Transverse colon (tissue), 4 donors: ENCODE data around the gene TMEM209.

ENCODE experiments used
- EP300 ChIP-seq: sonication (generic); formaldehyde crosslinking; IDR thresholded peaks from one replicate; pipeline ENCODE4 v1.6.1; 2017; ENCODE audit warnings: antibody characterized with exemption, low read depth
- POLR2A ChIP-seq: fragments of 450-650 bp; IDR thresholded peaks from one replicate; pipeline ENCODE4 v1.6.1; 2016; ENCODE audit warnings: antibody characterized with exemption, mild to moderate bottlenecking, moderate library complexity
- POLR2AphosphoS5 ChIP-seq, 3 donors: sonication (generic); formaldehyde crosslinking; IDR thresholded peaks; one replicate each; pipeline ENCODE4 v1.6.1; 2016; ENCODE audit warnings: antibody characterized with exemption in 3 of 3
- TF ChIP-seq, protein P1 (sequence below), 5 experiments: fragments of 200-600 bp in 3 of 5; fragments of 450-650 bp in 2 of 5; sonication (generic) in 3 of 5; IDR thresholded peaks; 1 replicate in 2 of 5; 2 replicates in 3 of 5; pipeline ENCODE4 v1.5.1; 2016 to 2017; ENCODE audit warnings: antibody characterized with exemption in 5 of 5, inconsistent platforms in 3 of 5, mild to moderate bottlenecking in 2 of 5, moderate library complexity in 1 of 5

DNA sequence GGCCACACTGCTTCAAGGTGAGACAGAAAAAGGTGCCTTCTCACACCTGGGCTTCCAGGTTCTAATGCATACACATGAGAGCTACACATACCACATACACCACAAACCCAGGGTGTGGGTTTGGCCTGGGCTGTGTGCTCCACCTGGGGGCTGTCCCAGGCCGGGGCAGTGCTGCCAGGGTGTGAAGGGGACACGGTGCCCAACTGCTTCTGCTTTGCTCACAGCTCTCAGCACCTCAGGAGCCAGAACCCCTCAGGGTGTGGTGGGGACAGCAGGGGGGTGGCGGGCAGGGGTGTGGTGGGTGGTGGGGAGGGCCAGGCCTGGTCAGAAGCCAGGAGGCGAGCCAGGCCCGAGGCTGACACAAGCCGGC lies 51.1 kb downstream of the TMEM209 start:
- TF ChIP-seq, protein P1, sequence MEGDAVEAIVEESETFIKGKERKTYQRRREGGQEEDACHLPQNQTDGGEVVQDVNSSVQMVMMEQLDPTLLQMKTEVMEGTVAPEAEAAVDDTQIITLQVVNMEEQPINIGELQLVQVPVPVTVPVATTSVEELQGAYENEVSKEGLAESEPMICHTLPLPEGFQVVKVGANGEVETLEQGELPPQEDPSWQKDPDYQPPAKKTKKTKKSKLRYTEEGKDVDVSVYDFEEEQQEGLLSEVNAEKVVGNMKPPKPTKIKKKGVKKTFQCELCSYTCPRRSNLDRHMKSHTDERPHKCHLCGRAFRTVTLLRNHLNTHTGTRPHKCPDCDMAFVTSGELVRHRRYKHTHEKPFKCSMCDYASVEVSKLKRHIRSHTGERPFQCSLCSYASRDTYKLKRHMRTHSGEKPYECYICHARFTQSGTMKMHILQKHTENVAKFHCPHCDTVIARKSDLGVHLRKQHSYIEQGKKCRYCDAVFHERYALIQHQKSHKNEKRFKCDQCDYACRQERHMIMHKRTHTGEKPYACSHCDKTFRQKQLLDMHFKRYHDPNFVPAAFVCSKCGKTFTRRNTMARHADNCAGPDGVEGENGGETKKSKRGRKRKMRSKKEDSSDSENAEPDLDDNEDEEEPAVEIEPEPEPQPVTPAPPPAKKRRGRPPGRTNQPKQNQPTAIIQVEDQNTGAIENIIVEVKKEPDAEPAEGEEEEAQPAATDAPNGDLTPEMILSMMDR (IDR thresholded peaks at IDR 0.05) = no peak
- TF ChIP-seq EP300 = no peak
- TF ChIP-seq POLR2AphosphoS5 (IDR thresholded peaks at IDR 0.05) = no peak
- TF ChIP-seq POLR2A = no peak
